ENCODE results near the gene IL3RA.

Gene IL3RA

DNA sequence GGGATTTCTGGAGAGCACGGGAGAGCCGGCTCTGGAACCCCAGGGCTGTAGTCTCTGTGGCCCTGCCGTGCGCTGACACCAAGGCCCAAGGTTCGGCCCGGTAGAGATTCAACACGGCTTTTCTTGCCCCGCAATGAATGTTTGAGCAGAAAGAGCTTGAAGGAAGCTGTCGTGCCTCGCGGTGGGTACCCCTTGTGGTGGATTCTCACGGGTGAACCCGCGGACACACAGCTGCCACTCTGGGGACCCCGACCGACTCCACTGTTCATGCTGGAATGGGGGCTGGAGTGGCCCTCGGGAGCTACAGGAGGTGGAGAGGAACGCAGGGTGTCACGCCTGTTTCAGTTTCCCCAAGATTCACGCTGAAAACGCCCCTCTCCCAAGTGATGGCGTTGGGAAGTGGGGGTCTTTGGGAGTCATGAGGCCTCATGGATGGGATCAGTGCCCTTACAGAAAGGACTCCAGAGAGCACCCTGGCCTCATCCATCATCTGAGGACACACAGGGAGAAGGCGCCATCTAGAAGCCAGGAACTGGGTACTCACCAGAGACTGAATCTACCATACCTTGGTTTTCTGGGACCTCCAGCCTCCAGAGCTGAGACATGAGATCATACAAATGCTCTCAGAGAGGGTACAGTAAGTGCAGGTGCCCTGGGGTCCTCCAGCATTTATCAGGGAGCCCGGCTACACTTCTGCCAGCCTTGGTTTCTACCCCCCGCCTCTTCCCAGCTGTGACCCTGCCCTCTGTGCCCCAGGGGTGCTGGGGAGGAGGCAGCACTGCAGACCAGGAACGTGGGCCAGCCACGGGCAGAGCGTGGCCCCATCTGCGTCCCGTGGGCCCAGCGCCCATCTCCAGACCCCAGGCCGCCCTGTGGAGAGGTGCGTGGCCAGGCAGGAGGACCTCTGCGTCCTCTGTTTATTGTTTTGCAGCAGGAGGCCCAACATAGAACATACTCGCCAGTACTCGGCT is 49.0 kb downstream of the IL3RA start:
- no peak for DNase-seq (ENCODE audit: low read depth)

DNA sequence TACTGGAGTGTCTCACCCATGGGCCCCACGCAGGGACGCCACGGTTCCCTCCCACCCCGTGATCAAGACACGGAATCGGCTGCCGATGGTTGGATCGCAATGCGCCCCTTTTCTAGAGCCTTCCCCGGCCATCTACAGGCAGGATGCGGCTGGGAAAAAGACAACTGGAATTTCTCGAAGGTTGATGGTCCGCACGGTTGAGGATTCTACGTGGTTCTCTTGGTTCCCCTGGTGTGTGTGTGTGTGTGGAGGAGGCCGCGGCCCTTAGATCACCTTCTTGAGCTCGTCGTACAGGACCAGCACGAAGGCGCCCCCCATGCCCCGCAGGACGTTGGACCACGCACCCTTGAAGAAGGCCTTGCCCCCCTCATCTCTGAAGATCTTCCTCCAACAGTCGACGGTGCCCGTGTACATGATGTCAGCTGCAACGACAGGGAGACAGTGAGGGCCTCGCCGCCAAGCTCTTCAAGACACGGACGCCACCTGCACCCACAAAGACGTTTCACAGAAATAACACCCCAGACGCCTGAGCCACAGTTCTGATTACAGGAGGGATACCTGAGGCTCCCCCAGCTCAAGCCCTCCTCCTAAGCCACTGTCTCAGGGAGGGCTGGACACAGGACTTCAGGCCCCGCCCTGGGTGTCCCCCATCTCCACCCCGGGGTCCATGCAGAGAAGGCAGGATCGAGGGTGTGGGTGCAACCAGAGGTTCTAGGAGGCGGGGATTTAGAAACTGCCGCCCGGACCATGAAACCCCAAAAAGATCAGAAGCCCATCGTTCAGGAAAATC is 49.9 kb downstream of the IL3RA start:
- no peak for DNase-seq (ENCODE audit: low read depth)

DNA sequence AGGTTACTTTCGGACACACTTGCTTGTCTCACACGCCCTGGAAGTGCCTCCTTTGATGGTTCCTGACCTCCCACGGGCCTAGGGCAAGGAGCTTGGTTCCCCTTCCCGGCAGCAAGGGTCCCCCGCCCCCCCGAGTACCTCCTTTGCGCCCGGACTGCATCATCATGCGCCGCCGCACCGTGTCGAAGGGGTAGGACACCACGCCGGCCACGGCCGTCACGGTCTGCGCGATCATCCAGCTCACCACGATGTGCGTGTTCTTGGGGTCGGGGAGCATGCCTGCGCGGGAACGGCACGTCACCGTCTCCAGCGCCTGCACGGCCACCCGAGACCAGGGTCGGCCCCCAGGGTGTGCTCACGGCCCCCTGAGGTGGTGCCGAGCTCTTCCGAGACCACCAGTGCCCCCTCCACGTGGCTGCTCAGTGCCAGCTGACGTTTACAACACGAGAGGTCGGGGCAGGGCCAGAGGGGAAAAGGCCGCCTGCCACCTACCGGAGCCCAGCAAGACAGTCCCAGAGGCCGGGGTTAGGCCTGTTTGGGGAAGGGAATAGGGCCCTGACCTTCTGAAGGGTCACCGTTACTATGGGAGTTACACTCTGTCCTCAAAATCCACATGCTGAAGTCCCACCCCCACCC is 50.7 kb downstream of the IL3RA start:
- no peak for DNase-seq (ENCODE audit: low read depth)

DNA sequence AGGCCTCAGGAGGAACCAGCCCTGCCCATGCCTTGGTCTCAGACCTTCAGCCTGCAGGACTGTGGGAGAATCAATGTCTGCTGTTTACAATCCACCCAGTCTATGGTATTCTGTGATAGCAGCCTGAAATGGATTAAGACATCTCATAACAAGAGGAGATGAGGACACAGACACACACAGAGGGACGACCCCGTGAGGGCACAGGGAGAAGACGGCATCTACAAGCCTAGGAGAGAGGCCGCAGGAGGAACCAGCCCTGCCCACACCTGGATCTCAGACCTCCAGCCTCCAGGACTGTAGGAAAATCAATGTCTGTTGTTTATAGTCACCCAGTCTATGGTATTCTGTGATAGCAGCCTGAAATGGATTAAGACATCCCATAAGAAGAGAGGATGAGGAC is 52.1 kb downstream of the IL3RA start:
- DNase-seq (ENCODE audit: low read depth), result no peak

DNA sequence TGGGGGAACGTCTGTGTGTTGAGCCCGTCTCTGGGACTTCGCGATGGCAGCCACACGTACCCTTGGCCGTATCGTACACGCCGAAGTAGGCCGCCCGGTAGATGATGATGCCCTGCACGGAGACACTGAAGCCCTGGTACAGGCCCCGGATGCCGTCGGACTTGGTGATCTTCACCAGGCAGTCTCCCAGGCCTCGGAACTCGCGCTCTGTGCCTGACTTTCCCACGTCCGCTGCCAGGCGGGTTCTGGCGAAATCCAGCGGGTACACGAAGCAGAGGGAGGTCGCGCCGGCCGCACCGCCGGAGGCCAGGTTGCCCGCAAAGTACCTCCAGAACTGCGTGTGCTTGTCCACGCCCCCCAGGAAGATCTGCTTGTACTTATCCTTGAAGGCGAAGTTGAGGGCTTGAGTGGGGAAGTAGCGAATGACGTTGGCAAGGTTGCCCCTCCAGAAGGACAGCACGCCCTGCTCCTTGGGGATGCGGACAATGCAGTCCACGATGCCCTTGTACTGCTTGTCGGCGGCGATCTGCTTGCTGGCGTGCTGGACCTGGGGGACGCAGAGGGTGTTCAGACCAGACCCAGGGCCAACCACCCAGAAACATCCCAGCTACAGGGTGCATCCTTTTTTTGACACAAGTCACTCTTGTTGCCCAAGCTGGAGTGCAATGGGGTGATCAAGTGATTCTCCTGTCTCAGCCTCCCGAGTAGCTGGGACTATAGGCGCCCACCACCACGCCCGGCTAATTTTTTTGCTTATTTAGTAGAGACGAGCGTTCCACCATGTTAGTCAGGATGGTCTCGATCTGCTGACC is 52.8 kb downstream of the IL3RA start:
- DNase-seq (ENCODE audit: low read depth), result no peak

DNA sequence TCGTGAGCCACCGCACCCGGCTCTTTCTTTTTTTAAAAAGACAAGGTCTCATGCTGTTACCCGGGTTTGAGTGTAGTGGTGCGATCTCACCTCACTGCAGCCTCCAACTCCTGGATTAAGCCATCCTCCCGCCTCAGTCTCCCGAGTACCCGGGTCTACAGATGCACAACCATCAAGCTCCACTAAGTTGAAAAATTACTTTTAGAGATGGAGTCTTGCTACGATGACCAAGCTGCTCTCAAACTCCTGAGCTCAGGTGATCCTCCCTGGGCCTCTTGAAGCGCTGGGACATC is 53.4 kb downstream of the IL3RA start:
- DNase-seq (ENCODE audit: low read depth), result no peak

DNA sequence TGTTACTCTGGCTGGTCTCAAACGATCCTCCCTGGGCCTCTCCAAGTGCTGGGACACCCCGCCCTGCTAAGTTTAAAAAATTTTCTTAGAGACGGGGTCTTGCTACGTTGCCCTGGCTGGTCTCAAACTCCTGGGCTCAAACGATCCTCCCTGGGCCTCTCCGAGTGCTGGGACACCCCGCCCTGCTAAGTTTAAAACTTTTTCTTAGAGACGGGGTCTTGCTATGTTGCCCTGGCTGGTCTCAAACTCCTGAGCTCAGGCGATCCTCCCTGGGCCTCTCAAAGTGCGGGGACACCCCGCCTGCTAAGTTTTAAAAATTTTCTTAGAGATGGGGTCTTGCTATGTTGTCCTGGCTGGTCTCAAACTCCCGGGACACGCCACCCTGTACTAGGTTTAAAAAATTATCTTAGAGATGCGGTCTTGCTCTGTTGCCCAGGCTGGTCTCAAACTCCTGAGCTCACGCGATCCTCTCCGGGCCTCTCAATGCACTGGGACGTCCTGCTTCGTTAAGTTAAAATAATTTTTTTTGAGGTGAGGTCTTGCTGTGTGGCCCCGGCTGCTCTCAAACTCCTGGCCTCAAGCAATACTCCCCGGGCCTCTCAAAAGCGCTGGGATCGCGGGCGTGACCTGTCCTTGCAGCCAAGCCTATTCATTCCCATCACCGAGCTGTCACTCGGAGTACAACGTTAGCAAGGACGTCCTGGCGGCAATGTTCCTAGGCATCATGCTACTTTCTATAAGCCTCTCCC is 54.2 kb downstream of the IL3RA start:
- DNase-seq (ENCODE audit: low read depth), result no peak

DNA sequence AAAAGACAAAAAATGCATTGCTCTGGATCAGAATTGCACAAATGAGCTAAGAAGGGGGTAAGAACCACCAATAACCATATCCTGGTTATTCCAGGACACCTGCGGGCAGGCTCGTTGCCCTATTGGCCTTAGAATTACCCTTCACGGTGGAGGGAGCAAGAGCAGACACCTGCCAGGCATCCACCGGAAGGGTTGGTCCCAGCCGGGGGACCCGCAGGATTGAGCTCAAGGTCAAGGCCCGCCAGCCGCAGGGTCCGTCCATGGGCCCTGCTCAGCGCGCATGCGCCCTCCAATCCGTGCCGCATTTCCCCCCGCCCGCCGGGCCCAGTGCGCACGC is 54.8 kb downstream of the IL3RA start:
- DNase-seq (ENCODE audit: low read depth), result no peak

DNA sequence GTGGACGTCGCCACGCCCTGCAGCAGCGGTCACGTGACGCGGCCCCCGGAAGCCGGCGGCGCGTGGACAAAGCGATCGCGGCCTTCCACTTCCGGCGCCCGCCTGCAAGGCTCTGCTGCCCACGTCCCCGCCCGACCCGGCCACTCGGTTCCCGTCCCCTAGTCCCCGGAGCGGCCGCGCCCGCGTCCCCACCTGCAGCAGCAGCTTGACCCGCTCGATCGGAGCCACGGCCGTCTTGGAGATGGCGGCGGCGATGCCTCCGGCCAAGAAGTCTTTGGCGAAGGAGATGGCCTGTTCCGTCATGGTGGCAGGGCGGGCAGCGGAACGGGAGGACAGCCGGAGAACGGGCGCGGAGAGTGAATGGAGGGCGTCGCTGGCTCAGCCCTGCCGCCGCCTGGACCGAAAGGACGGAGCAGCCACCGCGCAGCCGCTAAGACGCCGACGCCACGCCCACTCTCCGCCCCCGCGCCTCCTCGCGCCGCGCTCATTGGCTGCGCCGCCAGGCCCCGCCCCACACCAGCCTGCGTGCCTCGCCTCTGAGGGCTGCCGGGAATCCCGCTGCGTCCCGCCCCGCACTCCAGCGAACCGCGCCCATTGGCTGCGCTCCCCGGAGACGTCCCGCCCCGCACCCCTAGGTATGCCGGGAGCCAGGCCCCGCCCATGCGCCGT is 55.3 kb downstream of the IL3RA start, which contains the start of gene SLC25A6:
Gene SLC25A6 (minus strand): TSS at position 407 of the 669 bp plus-strand sequence. CDS start 104 bp downstream, at position 303.
- peak; percentile 72 for DNase-seq (ENCODE audit: low read depth)

DNA sequence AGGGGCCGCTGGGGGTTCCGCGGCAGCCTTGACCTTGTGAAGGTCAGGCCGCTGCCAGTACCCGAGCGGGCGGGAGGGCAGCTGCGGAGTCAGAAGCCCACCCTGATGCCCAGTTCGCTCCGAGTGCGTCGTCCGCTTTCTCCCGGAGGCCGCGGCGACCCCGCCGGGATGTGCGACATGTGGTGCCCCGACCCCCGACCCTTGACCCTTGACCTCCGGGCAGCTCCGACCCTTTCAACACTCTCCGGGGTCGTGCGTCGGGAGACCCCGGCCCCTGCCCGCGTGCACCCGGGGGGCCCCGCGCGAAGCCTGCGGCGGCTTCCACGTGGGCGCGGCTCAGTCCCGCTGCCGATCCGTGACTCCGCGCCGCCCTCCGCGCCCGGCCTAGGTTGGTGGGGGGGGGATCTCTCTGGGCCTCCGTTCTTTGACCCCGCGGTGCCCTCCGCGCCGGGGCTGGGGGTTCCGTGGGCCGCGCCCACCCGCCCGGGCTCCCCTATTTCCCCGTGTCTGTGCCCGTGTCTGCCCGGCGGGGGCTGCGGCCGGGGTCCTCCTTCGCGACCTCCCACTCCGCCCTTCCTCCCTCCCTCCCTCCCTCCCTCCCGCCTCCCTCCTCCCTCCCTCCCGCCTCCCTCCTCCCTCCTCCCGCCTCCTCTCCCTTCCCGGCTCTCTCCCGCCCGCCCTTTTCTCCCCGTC is 55.9 kb downstream of the IL3RA start:
- DNase-seq (ENCODE audit: low read depth), result no peak

DNA sequence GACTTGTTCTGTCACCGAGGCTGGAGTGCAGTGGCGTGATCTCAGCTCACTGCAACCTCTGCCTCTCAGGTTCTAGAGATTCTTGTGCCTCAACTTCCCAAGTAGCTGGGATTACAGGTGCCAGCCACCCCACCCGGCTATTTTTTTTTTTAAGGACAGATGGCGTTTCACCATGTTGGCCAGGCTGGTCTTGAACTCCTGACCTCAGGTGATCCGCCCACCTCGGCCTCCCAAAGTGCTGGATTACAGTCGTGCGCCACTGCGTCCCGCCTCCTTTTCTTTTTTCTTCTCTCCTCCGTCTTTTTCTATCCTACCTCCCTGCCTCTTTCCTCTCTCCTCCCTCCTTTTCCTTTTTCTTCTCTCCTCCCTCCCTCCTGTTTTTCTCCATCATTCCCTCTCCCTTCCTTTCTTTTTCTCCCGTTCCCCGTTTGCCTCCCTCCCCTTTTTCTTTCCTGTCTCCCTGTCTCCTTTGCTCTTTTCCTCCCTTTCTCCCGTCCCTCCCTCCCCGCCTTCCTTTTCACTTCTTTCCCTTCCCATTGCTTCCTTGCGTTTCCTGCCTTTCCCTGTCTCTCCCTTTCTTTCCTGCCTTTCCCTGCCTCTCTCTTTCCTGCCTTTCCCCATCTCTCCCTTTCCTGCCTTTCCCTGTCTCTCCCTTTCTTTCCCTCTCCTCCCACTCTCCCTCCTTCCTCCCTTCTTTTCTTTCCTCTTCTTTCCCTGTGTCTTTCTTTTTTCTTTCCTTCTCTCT is 57.5 kb downstream of the IL3RA start:
- no peak for DNase-seq (ENCODE audit: low read depth)

DNA sequence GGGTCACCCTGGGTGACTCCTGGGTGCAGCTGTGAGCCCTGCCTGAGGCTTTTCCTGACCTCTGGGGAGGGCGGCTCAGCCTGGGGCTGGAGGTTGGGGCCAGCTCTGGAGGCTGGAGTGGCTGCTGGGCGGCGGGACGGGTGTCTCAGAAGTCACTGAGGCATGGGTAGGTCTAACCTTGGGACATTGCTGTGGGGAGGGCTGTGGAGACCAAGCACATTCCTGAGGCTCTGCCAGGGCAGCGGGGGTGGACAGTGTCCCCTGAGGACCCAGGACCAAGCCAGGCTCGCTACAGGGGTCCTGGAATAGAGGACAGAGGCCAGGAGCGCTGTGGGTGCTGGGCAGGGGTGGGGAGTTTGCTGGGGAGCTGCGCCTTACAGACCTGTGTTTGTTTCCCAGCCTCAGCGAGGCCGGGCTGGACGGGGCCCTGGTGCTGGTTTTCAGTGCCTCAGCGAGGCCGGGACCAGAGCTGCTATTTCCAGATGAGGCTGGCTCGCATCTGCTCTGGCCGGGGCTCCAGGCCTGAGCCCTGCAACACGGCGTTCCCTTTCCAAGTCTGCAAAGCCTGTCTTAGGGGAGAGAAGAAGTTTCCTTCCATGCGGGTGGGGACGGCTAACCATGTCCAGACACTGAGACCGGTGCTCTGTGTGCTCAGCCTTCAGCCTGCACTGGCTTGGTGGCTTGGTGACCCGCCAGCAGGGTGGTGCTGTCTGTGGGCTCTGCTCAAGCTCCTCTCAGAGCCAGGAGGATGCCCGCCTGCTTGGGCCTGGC is 58.3 kb downstream of the IL3RA start:
- DNase-seq (ENCODE audit: low read depth), result no peak

DNA sequence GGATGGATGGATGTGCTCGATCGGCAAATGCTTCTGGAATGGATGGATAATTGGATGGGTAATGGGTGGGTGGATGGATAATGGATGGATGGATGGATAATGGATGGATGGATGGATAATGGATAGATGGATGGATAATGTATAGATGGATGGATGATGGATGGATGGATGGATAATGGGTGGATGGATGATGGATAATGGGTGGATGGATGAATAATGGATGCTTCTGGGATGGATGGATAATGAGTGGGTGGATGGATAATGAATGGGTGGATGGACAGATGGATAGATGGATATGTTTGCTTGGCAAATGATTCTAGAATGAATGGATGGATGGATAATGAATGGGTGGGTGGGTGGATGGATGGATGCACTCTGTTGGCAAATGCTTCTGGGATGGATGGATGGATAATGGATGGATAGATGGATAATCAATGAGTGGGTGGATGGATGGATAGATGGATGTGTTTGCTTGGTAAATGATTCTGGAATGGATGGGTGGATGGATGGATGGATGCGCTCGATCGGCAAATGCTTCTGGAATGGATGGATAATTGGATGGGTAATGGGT is 59.1 kb downstream of the IL3RA start:
- no peak for DNase-seq (ENCODE audit: low read depth)

DNA sequence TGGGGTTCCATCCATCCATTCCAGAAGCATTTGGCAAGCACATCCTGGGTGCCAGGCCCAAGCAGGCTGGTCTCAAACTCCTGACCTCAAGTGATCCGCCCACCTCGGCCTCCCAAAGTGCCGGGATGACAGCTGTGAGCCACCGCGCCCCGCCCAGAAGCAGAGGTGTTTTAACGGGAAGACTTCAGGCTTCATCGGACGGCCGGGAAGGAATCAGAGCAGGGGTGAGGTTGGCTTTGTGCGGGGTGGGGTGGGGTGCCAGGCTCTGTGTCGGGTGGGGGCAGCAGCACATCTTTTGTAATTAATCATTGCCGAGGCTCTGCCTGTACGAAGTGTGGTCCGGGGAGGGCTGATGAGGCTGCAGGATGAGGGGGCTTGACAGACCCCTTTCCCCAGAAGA is 60.4 kb downstream of the IL3RA start:
- DNase-seq (ENCODE audit: low read depth), result no peak

DNA sequence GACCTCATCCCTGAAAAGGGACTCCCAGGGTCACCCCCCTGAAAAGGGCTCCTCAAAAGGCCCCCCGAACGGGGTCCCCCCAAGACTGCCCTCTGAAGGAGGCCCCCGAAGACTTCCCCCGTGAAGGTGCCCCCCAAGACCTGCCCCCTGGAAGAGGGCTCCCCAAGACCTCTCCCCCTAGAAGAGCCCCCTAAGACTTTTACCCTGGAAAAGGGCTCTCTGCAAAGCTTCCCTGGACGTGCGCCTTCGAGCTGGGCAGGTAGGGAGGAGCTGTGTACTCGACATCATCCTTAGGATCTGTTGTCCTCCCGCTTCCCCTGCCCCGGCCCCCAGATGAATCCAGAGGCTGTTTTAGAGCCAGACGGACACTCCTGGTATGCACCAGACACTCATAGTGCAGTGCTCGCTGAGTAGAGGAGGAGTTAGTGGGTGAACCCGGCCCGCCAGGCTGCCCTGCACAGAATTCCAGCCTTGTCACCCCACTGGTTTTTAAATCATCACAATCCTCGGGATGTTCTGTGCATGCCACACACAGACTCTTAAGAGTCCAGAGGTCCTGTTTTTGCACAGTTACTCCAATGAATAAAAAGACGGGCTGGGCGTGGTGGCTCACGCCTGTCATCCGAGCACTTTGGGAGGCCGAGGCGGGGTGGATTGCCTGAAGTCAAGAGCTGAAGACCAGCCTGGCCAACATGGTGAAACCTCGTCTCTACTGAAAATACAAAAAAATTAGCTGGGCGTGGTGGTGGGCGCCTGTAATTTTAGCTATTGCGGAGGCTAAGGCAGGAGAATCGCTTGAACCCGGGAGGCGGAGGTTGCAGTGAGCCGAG is 61.1 kb downstream of the IL3RA start:
- DNase-seq (ENCODE audit: low read depth), result no peak

DNA sequence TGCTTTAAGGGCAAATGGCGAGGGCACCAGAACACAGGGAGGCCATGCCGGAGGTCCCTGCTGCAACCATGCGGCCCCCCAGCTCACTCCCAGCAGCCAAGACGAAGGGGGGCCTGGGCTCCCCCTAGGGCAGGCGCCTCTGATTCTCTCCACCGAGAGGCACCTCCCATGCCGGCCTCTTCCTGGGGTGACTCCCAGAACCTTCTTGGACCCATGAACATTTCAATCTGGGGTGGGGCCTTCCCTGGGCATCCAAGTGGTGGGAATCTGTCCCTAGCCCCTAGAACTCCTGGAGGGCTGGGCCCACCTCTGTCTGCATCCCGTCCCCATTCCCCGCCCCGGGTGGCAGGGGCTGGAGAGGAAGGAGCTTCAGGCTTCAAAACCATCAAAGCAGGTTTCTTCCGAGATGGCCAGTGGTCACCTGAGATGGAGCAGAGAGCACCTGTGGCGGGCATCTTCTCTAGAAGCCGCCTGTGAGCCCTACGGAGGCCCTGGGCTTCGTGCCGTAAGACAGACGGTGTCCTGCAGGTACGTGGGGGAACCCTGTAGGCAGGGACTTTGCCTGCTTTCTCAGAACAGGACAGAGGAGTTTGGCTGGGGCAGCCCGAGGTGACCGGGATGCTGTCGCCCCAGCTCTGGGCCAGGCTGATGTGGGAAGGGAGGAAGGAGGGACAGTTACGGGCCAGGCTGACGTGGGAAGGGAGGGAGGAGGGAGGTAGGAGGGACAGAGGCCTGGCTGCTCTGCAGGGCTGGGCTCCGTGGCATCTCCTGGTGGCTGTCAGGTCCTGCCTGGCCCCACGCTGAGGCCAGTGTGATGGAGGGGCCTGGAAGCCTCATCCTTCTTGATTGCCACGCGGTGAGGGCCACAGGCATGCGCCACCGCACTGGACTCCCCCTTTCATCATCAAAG is 62.1 kb downstream of the IL3RA start:
- DNase-seq (ENCODE audit: low read depth), result no peak

All from GM04503 (cell line).